PC-3 (cell line): ENCODE results near the gene AQP9. TPM values are rescaled to one million over a fixed set of nuclear protein-coding genes. Genes with fewer than 3 reads are reported as not detected.

ENCODE experiments used
- ATAC-seq: fragments of 200-7000 bp; cut with Tn5 transposase; 2 replicates; pipeline ENCODE4 v1.9.1; 2020; ENCODE audit warnings: mild to moderate bottlenecking, moderate library complexity
- BruUV-seq: library from RNA; stranded (reverse); fragments of 400-500 nt; replicated peaks from 2 replicates; lab custom pipeline; 2021; lab: Mats Ljungman, UMichigan
- CTCF ChIA-PET: fragments of 300-600 bp; sonication (Branson Sonifier 250); formaldehyde crosslinking; loops from one replicate; lab custom pipeline; 2022; ENCODE audit warnings: antibody characterized with exemption; lab: Charles Lee
- POLR2A ChIA-PET: fragments of 300-600 bp; sonication (Branson Sonifier 250); formaldehyde crosslinking; loops from one replicate; lab custom pipeline; 2022; ENCODE audit warnings: antibody characterized with exemption; ENCODE audit not compliant: unreplicated experiment; lab: Charles Lee
- DNase-seq: peaks from one replicate; pipeline ENCODE4 v3.0.0-alpha.2; 2015
- H2AFZ ChIP-seq: fragments of 300-600 bp; sonication (generic); 2 replicates; pipeline ENCODE4 v1.6.0; 2016; ENCODE audit warnings: antibody characterized with exemption, low read length
- H3F3A ChIP-seq: fragments of 300-600 bp; sonication (generic); one replicate; pipeline ENCODE4 v1.6.0; 2017; ENCODE audit warnings: antibody characterized with exemption, low read length, control low read depth, mild to moderate bottlenecking; ENCODE audit not compliant: unreplicated experiment
- H3K27ac ChIP-seq: fragments of 300-600 bp; sonication (generic); 2 replicates; pipeline ENCODE4 v1.5.1; 2016; ENCODE audit warnings: mild to moderate bottlenecking, low read length
- H3K27me3 ChIP-seq: fragments of 300-600 bp; sonication (generic); 2 replicates; pipeline ENCODE4 v1.6.1; 2016; ENCODE audit warnings: low read length, mixed read lengths
- H3K36me3 ChIP-seq: fragments of 300-600 bp; sonication (generic); 2 replicates; pipeline ENCODE4 v1.6.1; 2016; ENCODE audit warnings: low read depth, mixed run types, low read length, mixed read lengths
- H3K4me1 ChIP-seq: fragments of 300-600 bp; sonication (generic); 2 replicates; pipeline ENCODE4 v1.5.1; 2016; ENCODE audit warnings: low read length; ENCODE audit not compliant: insufficient read depth
- H3K4me2 ChIP-seq: fragments of 300-600 bp; sonication (generic); 2 replicates; pipeline ENCODE4 v1.6.0; 2016; ENCODE audit warnings: low read length
- H3K4me3 ChIP-seq: fragments of 300-600 bp; sonication (generic); 2 replicates; pipeline ENCODE4 v1.5.1; 2016; ENCODE audit warnings: mild to moderate bottlenecking, low read length, mixed read lengths
- H3K79me2 ChIP-seq: fragments of 300-600 bp; sonication (generic); 2 replicates; pipeline ENCODE4 v1.6.1; 2017; ENCODE audit warnings: low read length, mixed read lengths
- H3K9ac ChIP-seq: fragments of 300-600 bp; sonication (generic); 2 replicates; pipeline ENCODE4 v1.6.0; 2016; ENCODE audit warnings: mild to moderate bottlenecking, low read length
- H3K9me2 ChIP-seq: fragments of 300-600 bp; sonication (generic); replicated peaks from 2 replicates; pipeline ENCODE4 v1.6.1; 2016; ENCODE audit warnings: mixed run types, low read length, mixed read lengths
- H3K9me3 ChIP-seq: fragments of 300-600 bp; sonication (generic); 2 replicates; pipeline ENCODE4 v1.6.1; 2016; ENCODE audit warnings: low read length, mixed read lengths
- H4K20me1 ChIP-seq: fragments of 300-600 bp; sonication (generic); 2 replicates; pipeline ENCODE4 v1.6.1; 2016; ENCODE audit warnings: low read length, mixed read lengths
- CTCF ChIP-seq: fragments of 300-600 bp; sonication (generic); conservative IDR thresholded peaks from 2 replicates; pipeline ENCODE4 v1.5.1; 2017; ENCODE audit warnings: antibody characterized with exemption, low read depth, mild to moderate bottlenecking, low read length
- EZH2 ChIP-seq: fragments of 300-600 bp; sonication (generic); IDR thresholded peaks from one replicate; pipeline ENCODE4 v1.6.1; 2017; ENCODE audit warnings: antibody characterized with exemption, mild to moderate bottlenecking, low read length; ENCODE audit not compliant: unreplicated experiment
- EZH2phosphoT487 ChIP-seq: fragments of 300-600 bp; sonication (generic); IDR thresholded peaks from 2 replicates; pipeline ENCODE4 v1.6.1; 2018; ENCODE audit warnings: mild to moderate bottlenecking, antibody characterized with exemption, low read length, borderline replicate concordance
- intact Hi-C: fragments of 100-400 bp; cut with micrococcal nuclease; formaldehyde crosslinking; loops from 2 replicates; pipeline ENCODE4 v1.9.0; 2023
- total RNA-seq: library from RNA; depleted of rRNA; stranded (reverse); fragments of >200 nt; gene quantifications from 2 replicates; pipeline ENCODE4 v1.2.3, GENCODE V29; 2014

AQP9 gene
- total RNA-seq, 1 experiment from 2014 or later = not detected

GRCh38 chr15:58146749-58147148, 8.6 kb downstream of the AQP9 start:
- intact Hi-C loops = no loop called here
- Histone ChIP-seq H2AFZ (0 out of 2 replicates have a peak overlapping the region, but pooled peaks have one; percentile 25), H3K4me3 (no peak overlapping the region), H3K36me3 (no peaks in the 10 kb centered on the region), H3K9me2 (no peaks in the 10 kb centered on the region), H3K4me2 (peak overlapping the region; percentile 31; the same call in 1 of the 2 replicates), H3K9me3 (no peaks in the 10 kb centered on the region), H4K20me1 (no peaks in the 10 kb centered on the region), H3K4me1 (peaks cover 12% of the 10 kb centered on the region), H3K9ac (no peak overlapping the region; the same call in 1 of the 2 replicates), H3F3A (no peaks in the 10 kb centered on the region), H3K27me3 (no peaks in the 10 kb centered on the region), H3K27ac (peak overlapping the region; percentile 28), H3K79me2 (no peaks in the 10 kb centered on the region)
- peak; percentile 60 for DNase-seq
- ChIA-PET POLR2A (no interaction called here), CTCF (no interaction called here)
- peak; percentile 42 for ATAC-seq
- no TSS peak for BruUV-seq
- TF ChIP-seq EZH2 (no peak), CTCF (no peak), EZH2phosphoT487 (no peak)

- H3K9me3 ChIP-seq = no peaks in the 10 kb centered on the region
- H3K4me3 ChIP-seq = no peak overlapping the region
- H3K9ac ChIP-seq = no peak overlapping the region
- H3F3A ChIP-seq = no peaks in the 10 kb centered on the region
- CTCF ChIA-PET = no interaction called here
- H3K79me2 ChIP-seq = no peaks in the 10 kb centered on the region
- no TSS peak for BruUV-seq
- H4K20me1 ChIP-seq = no peaks in the 10 kb centered on the region
- no peaks in the 10 kb centered on the region for H3K36me3 ChIP-seq
- intact Hi-C loops = no loop called here
- peaks cover 12% of the 10 kb centered on the region for H3K4me1 ChIP-seq
- peak overlapping the region; percentile 31; the same call in 1 of the 2 replicates for H3K4me2 ChIP-seq
- ATAC-seq (no peak), DNase-seq (no peak)
- H3K9me2 ChIP-seq = no peaks in the 10 kb centered on the region
- POLR2A ChIA-PET = no interaction called here
- H3K27ac ChIP-seq = peak overlapping the region; percentile 28
- H3K27me3 ChIP-seq = no peaks in the 10 kb centered on the region
- 0 out of 2 replicates have a peak overlapping the region, but pooled peaks have one; percentile 25 for H2AFZ ChIP-seq
- TF ChIP-seq CTCF = no peak
- no peak for TF ChIP-seq EZH2phosphoT487
- no peak for TF ChIP-seq EZH2
Observed at GRCh38 chr15:58147171-58147611, 9.0 kb downstream of the AQP9 start.

- Histone ChIP-seq H2AFZ (no peak overlapping the region), H3F3A (no peaks in the 10 kb centered on the region), H3K9ac (no peak overlapping the region), H3K4me2 (no peak overlapping the region), H3K9me3 (no peaks in the 10 kb centered on the region), H3K9me2 (no peaks in the 10 kb centered on the region), H3K4me1 (peaks cover 12% of the 10 kb centered on the region), H4K20me1 (no peaks in the 10 kb centered on the region), H3K27ac (no peak overlapping the region), H3K36me3 (no peaks in the 10 kb centered on the region), H3K4me3 (no peak overlapping the region), H3K79me2 (no peaks in the 10 kb centered on the region), H3K27me3 (no peaks in the 10 kb centered on the region)
- CTCF ChIA-PET = no interaction called here
- intact Hi-C loops = no loop called here
- no TSS peak for BruUV-seq
- DNase-seq (no peak), ATAC-seq (no peak)
- TF ChIP-seq CTCF = no peak
- TF ChIP-seq EZH2 = no peak
- TF ChIP-seq EZH2phosphoT487 = no peak
- POLR2A ChIA-PET = no interaction called here
Observed at GRCh38 chr15:58148120-58148519, 9.9 kb downstream of the AQP9 start.
